CD4-positive, alpha-beta memory T cell (primary cell): ENCODE results near the gene KDM4C. TPM values are rescaled to one million over a fixed set of nuclear protein-coding genes. Genes with fewer than 3 reads are reported as not detected.

Experiments used
- CTCF ChIA-PET: fragments of 350-600 bp; sonication (Branson Sonifier 250); formaldehyde crosslinking; loops from one replicate; lab custom pipeline; 2021; ENCODE audit warnings: inconsistent platforms; ENCODE audit not compliant: partially characterized antibody; lab: Charles Lee
- POLR2A ChIA-PET: fragments of 350-600 bp; sonication (Branson Sonifier 250); formaldehyde crosslinking; loops from one replicate; lab custom pipeline; 2021; ENCODE audit not compliant: partially characterized antibody; lab: Charles Lee
- DNase-seq, 5 donors: peaks; one replicate each; pipeline versions ENCODE4 v3.0.0 to v3.0.0-alpha.2; 2020 to 2022; ENCODE audit warnings: mixed read lengths in 1 of 5
- H3K27ac ChIP-seq: one replicate; pipeline ENCODE4 v1.7.0; 2013; ENCODE audit warnings: low read depth, low read length
- H3K27me3 ChIP-seq: 2 replicates; pipeline ENCODE4 v1.7.0; 2013; ENCODE audit warnings: mild to moderate bottlenecking, low read length, moderate library complexity; ENCODE audit not compliant: insufficient read depth
- H3K36me3 ChIP-seq: 2 replicates; pipeline ENCODE4 v1.7.0; 2013; ENCODE audit warnings: mild to moderate bottlenecking, low read length, moderate library complexity; ENCODE audit not compliant: insufficient read depth
- H3K4me1 ChIP-seq: 2 replicates; pipeline ENCODE4 v1.7.0; 2013; ENCODE audit warnings: mild to moderate bottlenecking, low read length, moderate library complexity; ENCODE audit not compliant: insufficient read depth
- H3K4me3 ChIP-seq, 2 donors: one replicate each; pipeline ENCODE4 v1.7.0; 2013; ENCODE audit warnings: low read length in 2 of 2, mild to moderate bottlenecking in 1 of 2
- H3K9me3 ChIP-seq, 2 donors: one replicate each; pipeline ENCODE4 v1.7.0; 2013; ENCODE audit warnings: low read length in 2 of 2, control low read depth in 1 of 2; ENCODE audit not compliant: control insufficient read depth in 1 of 2
- H3K27ac Mint-ChIP-seq, 7 donors: one replicate each; pipeline ENCODE4 v1.8.0; 2020 to 2021; ENCODE audit warnings: mixed read lengths in 7 of 7, mild to moderate bottlenecking in 6 of 7, inconsistent platforms in 3 of 7, moderate library complexity in 3 of 7
- H3K27me3 Mint-ChIP-seq, 2 donors: one replicate each; pipeline ENCODE4 v1.8.0; 2020 to 2021; ENCODE audit warnings: mixed read lengths in 2 of 2
- H3K36me3 Mint-ChIP-seq, 2 donors: one replicate each; pipeline ENCODE4 v1.8.0; 2020 to 2021; ENCODE audit warnings: mixed read lengths in 2 of 2, inconsistent platforms in 1 of 2, mild to moderate bottlenecking in 1 of 2
- H3K4me1 Mint-ChIP-seq, 4 donors: one replicate each; pipeline ENCODE4 v1.8.0; 2020 to 2021; ENCODE audit warnings: mixed read lengths in 4 of 4, mild to moderate bottlenecking in 1 of 4
- H3K4me3 Mint-ChIP-seq, 8 donors: one replicate each; pipeline ENCODE4 v1.8.0; 2020 to 2021; ENCODE audit warnings: mixed read lengths in 8 of 8, mild to moderate bottlenecking in 7 of 8, moderate library complexity in 6 of 8, inconsistent platforms in 3 of 8
- H3K9me3 Mint-ChIP-seq, 8 donors: one replicate each; pipeline ENCODE4 v1.8.0; 2020 to 2021; ENCODE audit warnings: mixed read lengths in 8 of 8, mild to moderate bottlenecking in 5 of 8, inconsistent platforms in 3 of 8, moderate library complexity in 1 of 8
- intact Hi-C: fragments of 100-400 bp; cut with micrococcal nuclease; formaldehyde crosslinking; loops from one replicate; pipeline ENCODE4 v1.15.1; 2023
- polyA plus RNA-seq, 2 donors: library from polyadenylated mRNA; unstranded; fragments of 300-500 nt; fragmentation: Illumina TruSeq; gene quantifications; one replicate each; pipeline ENCODE4 v1.2.3, GENCODE V29; 2021
- total RNA-seq, 2 experiments: library from RNA; stranded (reverse); gene quantifications; one replicate each; pipeline ENCODE4 v1.2.3, GENCODE V29; 2021

KDM4C gene
- total and polyA plus RNA-seq, 4 experiments from 2014 or later, result 36.3 to 90.7 (median 58.8) TPM

DNA sequence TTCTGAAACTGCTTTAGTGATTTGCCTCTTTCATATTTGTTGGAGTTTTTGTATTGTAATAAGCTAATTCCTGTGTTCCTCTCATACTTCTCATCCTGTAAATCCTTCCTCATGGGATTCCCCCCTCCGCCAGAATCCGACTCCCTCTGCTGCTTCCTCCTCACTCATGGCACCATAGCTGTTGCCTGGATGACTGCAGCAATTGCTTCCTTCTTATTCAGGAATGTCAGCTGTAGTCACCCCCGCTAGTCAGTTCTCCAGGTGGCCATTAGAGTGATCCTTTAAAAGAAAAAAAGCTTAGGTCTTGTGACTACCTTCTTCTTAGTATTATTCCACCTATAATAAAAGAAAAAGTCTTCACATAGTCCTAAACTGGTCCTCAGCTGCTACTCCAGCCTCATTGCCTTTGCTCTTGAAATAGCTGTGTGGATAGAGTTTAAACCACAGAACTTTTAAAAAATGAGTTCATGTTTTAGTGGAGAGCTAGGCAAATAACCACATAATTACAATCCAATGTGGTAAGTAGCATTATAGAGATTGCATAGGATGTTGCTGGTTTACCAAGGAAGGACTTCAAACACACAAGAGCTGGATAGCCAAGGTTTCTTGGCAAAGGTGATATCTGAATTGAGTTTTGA is 227.3 kb downstream of the KDM4C start:
- Histone ChIP-seq H3K27me3 (no peaks in the 10 kb centered on the region), H3K9me3 (no peaks in the 10 kb centered on the region), H3K4me1 (no peaks in the 10 kb centered on the region), H3K36me3 (peaks cover 43% of the 10 kb centered on the region), H3K4me3 (no peak overlapping the region), H3K27ac (no peak overlapping the region)
- Mint-ChIP-seq H3K4me3 (no peak overlapping the region), H3K27ac (no peak overlapping the region), H3K4me1 (peaks cover 0 to 2% (median 0%) of the 10 kb centered on the region in 4 donors), H3K9me3 (no peaks in the 10 kb centered on the region), H3K27me3 (no peaks in the 10 kb centered on the region), H3K36me3 (peaks cover 64 to 72% of the 10 kb centered on the region in 2 donors)
- DNase-seq, result no peak
- ChIA-PET POLR2A (no interaction called here), CTCF (no interaction called here)
- intact Hi-C loops, result no loop called here

DNA sequence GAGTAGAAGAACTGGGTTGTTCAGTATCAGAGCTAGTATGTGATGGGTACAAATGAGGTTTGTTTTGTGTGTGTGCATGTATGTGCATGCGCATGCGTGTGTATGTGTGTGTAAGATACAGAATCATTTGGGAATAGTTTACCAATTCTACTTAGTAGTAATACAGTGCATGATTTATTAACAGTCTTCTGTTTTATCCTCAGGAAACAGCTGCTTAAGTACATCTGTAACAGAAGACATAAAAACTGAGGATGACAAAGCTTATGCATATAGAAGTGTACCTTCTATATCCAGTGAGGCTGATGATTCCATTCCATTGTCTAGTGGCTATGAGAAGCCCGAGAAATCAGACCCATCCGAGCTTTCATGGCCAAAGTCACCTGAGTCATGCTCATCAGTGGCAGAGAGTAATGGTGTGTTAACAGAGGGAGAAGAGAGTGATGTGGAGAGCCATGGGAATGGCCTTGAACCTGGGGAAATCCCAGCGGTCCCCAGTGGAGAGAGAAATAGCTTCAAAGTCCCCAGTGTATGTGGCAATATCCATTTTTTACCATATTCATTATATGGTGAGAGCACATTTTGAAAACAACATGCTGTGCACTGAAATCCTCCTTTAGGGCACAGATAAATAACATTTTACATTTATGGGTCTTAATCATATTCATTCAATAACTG is 228.5 kb downstream of the KDM4C start:
- Histone ChIP-seq H3K27me3 (no peaks in the 10 kb centered on the region), H3K36me3 (peaks cover 53% of the 10 kb centered on the region), H3K9me3 (no peaks in the 10 kb centered on the region), H3K27ac (no peak overlapping the region), H3K4me3 (no peak overlapping the region), H3K4me1 (no peaks in the 10 kb centered on the region)
- CTCF ChIA-PET, result interaction anchor here (0.9 kb wide), 1 partner anchor 16 kb away, joined by 3 read pairs; no protein-coding TSS in a partner anchor
- Mint-ChIP-seq H3K27ac (peak overlapping the region in 1 of 7 donors; percentile 14), H3K27me3 (no peaks in the 10 kb centered on the region), H3K4me3 (no peak overlapping the region), H3K9me3 (no peaks in the 10 kb centered on the region), H3K36me3 (peaks cover 60 to 72% of the 10 kb centered on the region in 2 donors), H3K4me1 (peaks cover 0 to 2% (median 0%) of the 10 kb centered on the region in 4 donors)
- no peak for DNase-seq
- intact Hi-C loops, result no loop called here
- POLR2A ChIA-PET, result no interaction called here

DNA sequence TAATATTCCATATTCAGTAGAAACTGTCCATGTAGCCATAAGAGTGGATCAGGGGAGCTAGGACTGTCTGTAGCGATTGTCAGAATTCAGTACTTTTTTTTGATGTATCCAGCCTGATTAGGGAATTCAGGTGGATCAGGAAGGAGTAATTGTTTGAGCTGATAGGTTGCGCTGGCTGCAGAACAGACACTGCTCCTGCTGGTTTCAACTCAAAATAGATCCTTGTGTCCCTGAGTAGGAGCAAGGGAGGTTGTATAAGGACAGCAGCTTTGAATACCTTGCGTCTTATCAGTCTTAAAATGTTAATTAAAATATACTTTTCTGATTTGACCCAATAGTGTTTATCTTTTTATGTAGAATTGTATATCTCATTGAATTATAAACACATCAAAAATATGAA is 229.6 kb downstream of the KDM4C start:
- H3K27me3 Mint-ChIP-seq, result no peaks in the 10 kb centered on the region
- intact Hi-C loops, result no loop called here
- Histone ChIP-seq H3K4me1 (no peaks in the 10 kb centered on the region), H3K9me3 (no peaks in the 10 kb centered on the region), H3K4me3 (no peak overlapping the region), H3K27ac (no peak overlapping the region), H3K36me3 (peaks cover 64% of the 10 kb centered on the region), H3K27me3 (no peaks in the 10 kb centered on the region)
- POLR2A ChIA-PET, result no interaction called here
- no peaks in the 10 kb centered on the region for H3K9me3 Mint-ChIP-seq
- no peak overlapping the region for H3K4me3 Mint-ChIP-seq
- H3K27ac Mint-ChIP-seq, result no peak overlapping the region
- H3K4me1 Mint-ChIP-seq, result peaks cover 0 to 2% (median 0%) of the 10 kb centered on the region in 4 donors
- CTCF ChIA-PET, result no interaction called here
- DNase-seq, result no peak
- H3K36me3 Mint-ChIP-seq, result peaks cover 54 to 71% of the 10 kb centered on the region in 2 donors

DNA sequence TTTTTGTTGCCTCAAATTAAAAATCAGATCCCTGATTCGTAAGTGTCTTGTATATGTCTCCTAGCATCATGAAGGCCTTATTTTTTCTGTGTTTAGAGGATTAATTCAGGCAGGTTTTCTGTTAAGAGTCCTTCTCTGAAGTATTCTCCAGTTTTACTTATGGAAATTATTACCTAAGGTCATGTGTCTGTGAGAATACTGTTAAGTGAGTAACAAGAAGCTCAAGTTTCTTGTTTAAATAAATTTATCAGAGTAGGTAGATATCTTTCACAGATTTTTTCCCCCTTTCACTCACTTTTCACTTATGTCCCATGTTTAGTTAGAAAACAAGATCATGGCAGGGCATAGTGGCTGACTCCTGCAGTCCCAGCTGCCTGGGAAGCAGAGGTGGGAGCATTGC is 233.6 kb downstream of the KDM4C start:
- no peak overlapping the region for H3K4me3 ChIP-seq
- H3K27ac ChIP-seq, result no peak overlapping the region
- H3K36me3 ChIP-seq, result peaks cover 58% of the 10 kb centered on the region
- Mint-ChIP-seq H3K27ac (peak overlapping the region in 1 of 7 donors; percentile 25), H3K4me1 (peaks cover 0 to 3% (median under 1%) of the 10 kb centered on the region in 4 donors), H3K36me3 (peaks cover 45 to 71% of the 10 kb centered on the region in 2 donors), H3K27me3 (no peaks in the 10 kb centered on the region), H3K4me3 (no peak overlapping the region), H3K9me3 (no peaks in the 10 kb centered on the region)
- DNase-seq, result no peak
- no peaks in the 10 kb centered on the region for H3K27me3 ChIP-seq
- no peaks in the 10 kb centered on the region for H3K9me3 ChIP-seq
- H3K4me1 ChIP-seq, result no peaks in the 10 kb centered on the region
- CTCF ChIA-PET, result no interaction called here
- POLR2A ChIA-PET, result no interaction called here
- intact Hi-C loops, result no loop called here

DNA sequence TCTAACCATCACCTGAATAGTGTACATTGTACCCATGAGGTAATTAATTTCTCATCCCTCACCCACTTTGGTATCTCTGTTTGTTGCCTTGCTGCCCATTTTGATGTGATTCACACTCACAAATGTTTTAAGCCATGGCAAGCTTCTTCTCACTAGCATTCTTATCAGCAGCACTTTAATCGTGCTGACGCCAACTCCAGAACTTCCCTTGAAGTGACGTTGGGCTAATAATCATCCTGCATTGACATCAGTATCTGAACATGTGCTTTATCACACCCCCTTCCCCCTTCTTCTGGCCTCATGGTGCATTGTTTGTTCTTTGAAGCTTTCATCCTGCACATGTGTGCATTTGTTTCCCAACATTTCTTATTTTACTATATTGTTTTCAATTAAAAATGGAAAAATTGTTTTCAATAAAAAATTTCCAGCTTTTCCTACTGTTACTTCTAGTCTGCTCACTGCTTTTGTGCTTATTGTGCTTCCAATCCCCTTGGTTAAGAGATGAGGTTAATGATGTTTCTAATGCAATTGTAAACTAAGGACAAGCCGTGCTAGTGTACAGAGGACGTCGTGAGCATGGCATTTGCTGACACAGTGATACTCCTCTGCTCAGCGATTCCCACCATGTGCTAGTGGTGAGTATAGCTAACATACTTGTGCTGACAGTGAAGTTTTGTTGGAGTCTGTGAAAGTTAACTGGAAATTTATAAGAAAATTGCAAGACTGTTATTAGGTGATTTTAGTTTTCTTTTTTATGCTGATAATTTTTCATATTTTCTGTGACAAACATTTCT is 238.5 kb downstream of the KDM4C start:
- intact Hi-C loops, result no loop called here
- ChIA-PET CTCF (no interaction called here), POLR2A (no interaction called here)
- Mint-ChIP-seq H3K27ac (peak overlapping the region in 1 of 7 donors; percentile 18), H3K36me3 (peaks cover 50 to 67% of the 10 kb centered on the region in 2 donors), H3K4me3 (no peak overlapping the region), H3K27me3 (no peaks in the 10 kb centered on the region), H3K9me3 (no peaks in the 10 kb centered on the region), H3K4me1 (peaks cover 0 to 5% (median 2%) of the 10 kb centered on the region in 4 donors)
- Histone ChIP-seq H3K4me3 (no peak overlapping the region), H3K9me3 (no peaks in the 10 kb centered on the region), H3K4me1 (no peaks in the 10 kb centered on the region), H3K27ac (no peak overlapping the region), H3K27me3 (no peaks in the 10 kb centered on the region), H3K36me3 (peaks cover 33% of the 10 kb centered on the region)
- no peak for DNase-seq

DNA sequence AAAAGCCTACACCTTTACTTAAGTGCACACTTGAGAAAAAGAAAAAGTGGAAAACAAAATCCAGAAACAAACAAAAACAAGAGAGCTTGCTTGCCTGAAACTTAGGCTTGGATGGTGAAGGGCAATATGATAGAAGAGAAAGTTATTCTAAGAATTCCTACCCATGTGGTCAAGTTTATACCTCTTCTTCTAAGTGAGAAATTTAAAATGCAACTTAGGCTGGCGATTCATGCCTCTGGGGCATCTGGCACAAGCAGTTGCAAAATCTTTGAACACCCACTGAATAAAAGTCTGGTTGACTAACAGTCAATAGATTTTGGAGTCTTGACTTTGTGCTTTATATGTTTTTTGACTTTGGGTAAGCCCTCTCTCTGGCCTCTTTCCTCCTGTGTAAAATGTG is 239.6 kb downstream of the KDM4C start:
- Mint-ChIP-seq H3K36me3 (peaks cover 57 to 66% of the 10 kb centered on the region in 2 donors), H3K27ac (peak overlapping the region in 2 of 7 donors; percentile 20 to 49), H3K4me1 (peaks cover 0 to 5% (median 2%) of the 10 kb centered on the region in 4 donors), H3K27me3 (no peaks in the 10 kb centered on the region), H3K4me3 (no peak overlapping the region), H3K9me3 (no peaks in the 10 kb centered on the region)
- intact Hi-C loops, result no loop called here
- no peak for DNase-seq
- Histone ChIP-seq H3K4me1 (no peaks in the 10 kb centered on the region), H3K36me3 (peaks cover 23% of the 10 kb centered on the region), H3K27me3 (no peaks in the 10 kb centered on the region), H3K9me3 (no peaks in the 10 kb centered on the region), H3K27ac (no peak overlapping the region), H3K4me3 (no peak overlapping the region)
- ChIA-PET POLR2A (no interaction called here), CTCF (interaction anchor here (0.6 kb wide), 1 partner anchor 317 kb away, joined by 3 read pairs; no protein-coding TSS in a partner anchor)

DNA sequence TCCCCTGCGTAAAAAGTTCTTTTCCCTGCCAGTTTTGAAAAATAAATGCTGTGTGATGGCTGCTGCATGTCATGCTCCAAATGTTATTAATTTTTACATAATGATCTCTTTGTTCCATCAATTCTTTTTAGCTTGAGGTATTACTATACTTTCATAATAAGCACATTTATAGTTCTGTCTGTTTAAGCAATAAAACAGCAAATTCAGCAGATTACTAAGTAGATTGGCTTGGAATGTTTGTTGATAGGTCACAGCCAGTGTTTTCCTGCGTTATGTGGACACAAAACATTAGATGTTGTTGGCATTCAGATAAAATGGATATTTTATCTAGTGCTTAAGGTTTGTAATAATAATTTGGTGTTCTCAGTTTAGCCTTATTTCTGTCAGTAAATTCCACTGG is 242.0 kb downstream of the KDM4C start:
- CTCF ChIA-PET, result no interaction called here
- Histone ChIP-seq H3K4me1 (no peaks in the 10 kb centered on the region), H3K27me3 (no peaks in the 10 kb centered on the region), H3K36me3 (peaks cover 22% of the 10 kb centered on the region), H3K9me3 (no peaks in the 10 kb centered on the region), H3K27ac (no peak overlapping the region), H3K4me3 (no peak overlapping the region)
- DNase-seq, result no peak
- intact Hi-C loops, result no loop called here
- Mint-ChIP-seq H3K36me3 (peaks cover 59 to 65% of the 10 kb centered on the region in 2 donors), H3K4me3 (no peak overlapping the region), H3K27me3 (no peaks in the 10 kb centered on the region), H3K9me3 (no peaks in the 10 kb centered on the region), H3K27ac (peak overlapping the region in 1 of 7 donors; percentile 75), H3K4me1 (peaks cover 0 to 2% (median under 1%) of the 10 kb centered on the region in 4 donors)
- POLR2A ChIA-PET, result no interaction called here
